ENCODE data around the gene MYOZ2.

- TF ChIP-seq CTCF (IDR thresholded peaks at IDR 0.05) (peak in 1 of 4 experiments; percentile 28), EP300 (IDR thresholded peaks at IDR 0.05) (no peak), POLR2AphosphoS5 (IDR thresholded peaks at IDR 0.05) (peak; percentile 97)
Observed at GRCh38 chr4:119212234-119212963, 76.8 kb downstream of the MYOZ2 start, which contains the start of gene USP53.
